HepG2 (cell line): ENCODE data around the gene NINJ2.

Experiments used
- EZH2 ChIP-seq: conservative IDR thresholded peaks from 2 replicates; pipeline ENCODE4 v1.6.1; 2012; ENCODE audit warnings: mild to moderate bottlenecking, low read depth, low read length, moderate library complexity
- RNF2 ChIP-seq: fragments of 450-650 bp; conservative IDR thresholded peaks from 2 replicates; pipeline ENCODE4 v1.6.1; 2016; ENCODE audit warnings: low read depth
- SMC3 ChIP-seq: IDR thresholded peaks from 2 replicates; pipeline ENCODE4 v1.6.1; 2011; ENCODE audit warnings: low read length, improper control_type of control experiment
- STAT5B ChIP-seq: sonication (generic); formaldehyde crosslinking; IDR thresholded peaks from 2 replicates; pipeline ENCODE4 v1.4.0; 2020; ENCODE audit warnings: missing genetic modification reagents
- ZBTB8A ChIP-seq: sonication (generic); formaldehyde crosslinking; IDR thresholded peaks from 2 replicates; pipeline ENCODE4 v1.4.0; 2020; ENCODE audit warnings: mild to moderate bottlenecking, low read depth, missing genetic modification reagents, borderline replicate concordance
- ZNF124 ChIP-seq: sonication (generic); formaldehyde crosslinking; IDR thresholded peaks from 2 replicates; pipeline ENCODE4 v1.4.0; 2020; ENCODE audit warnings: missing genetic modification reagents
- ZNF549 ChIP-seq: sonication (generic); formaldehyde crosslinking; IDR thresholded peaks from 2 replicates; pipeline ENCODE4 v1.5.0; 2020; ENCODE audit warnings: missing genetic modification reagents
- TF ChIP-seq, protein P1 (sequence below): sonication (generic); formaldehyde crosslinking; IDR thresholded peaks from 2 replicates; pipeline ENCODE4 v1.8.1; 2023; ENCODE audit warnings: missing genetic modification reagents, inconsistent platforms, borderline replicate concordance

DNA sequence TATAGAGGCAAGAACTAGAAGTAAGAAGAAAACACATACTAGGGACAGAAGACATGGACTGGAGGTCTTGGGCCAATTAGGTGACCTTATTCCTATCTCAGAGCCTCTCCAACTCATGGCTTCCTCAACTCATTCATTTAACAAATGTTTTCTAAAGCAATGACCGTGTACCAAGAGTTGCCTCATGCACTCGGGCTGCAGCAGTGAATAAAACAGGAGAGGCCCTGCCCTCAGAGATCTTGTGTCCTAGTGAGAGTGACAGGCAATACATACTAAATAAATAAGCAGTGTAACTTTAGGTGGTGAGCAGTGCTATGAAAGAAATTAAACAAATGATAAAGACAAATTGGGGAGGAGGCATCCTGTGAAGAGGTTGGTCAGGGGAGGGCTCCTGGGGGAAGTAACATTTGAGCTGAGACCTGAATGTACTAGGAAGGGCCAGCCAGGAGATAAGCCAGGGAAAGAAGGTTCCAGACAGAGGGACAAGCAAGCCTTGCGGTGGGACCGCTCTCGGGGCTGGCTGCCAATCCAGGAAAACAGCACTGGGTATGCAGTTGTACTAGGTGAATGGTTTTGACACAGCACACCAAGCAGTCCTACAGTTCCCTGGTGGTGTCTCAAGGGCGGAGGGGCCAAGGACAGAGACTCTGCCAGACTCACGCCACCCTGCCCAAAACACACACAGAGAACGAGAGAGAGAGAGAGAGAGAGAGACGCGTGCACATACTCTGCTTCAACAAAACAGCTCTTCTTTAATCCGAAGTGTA lies 1.3 kb downstream of the NINJ2 start:
- TF ChIP-seq SMC3, result no peak
- TF ChIP-seq ZBTB8A (CRISPR knock-in tag), result no peak
- TF ChIP-seq ZNF549 (CRISPR knock-in tag), result no peak
- TF ChIP-seq, protein P1, sequence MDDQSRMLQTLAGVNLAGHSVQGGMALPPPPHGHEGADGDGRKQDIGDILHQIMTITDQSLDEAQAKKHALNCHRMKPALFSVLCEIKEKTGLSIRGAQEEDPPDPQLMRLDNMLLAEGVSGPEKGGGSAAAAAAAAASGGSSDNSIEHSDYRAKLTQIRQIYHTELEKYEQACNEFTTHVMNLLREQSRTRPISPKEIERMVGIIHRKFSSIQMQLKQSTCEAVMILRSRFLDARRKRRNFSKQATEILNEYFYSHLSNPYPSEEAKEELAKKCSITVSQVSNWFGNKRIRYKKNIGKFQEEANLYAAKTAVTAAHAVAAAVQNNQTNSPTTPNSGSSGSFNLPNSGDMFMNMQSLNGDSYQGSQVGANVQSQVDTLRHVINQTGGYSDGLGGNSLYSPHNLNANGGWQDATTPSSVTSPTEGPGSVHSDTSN (CRISPR knock-in tag), result no peak
- TF ChIP-seq EZH2, result no peak
- no peak for TF ChIP-seq RNF2
- TF ChIP-seq ZNF124 (CRISPR knock-in tag), result no peak
- TF ChIP-seq STAT5B (CRISPR knock-in tag), result no peak
